HG02678 (cell line): Measurements from ENCODE around the gene GAS2L2.
"Not testable (repeated sequence)": the region's sequence is repeated elsewhere in the genome, so short reads cannot be mapped to it uniquely, and the experiment has no call there.

Source experiments
- ATAC-seq: cut with Tn5 transposase; IDR thresholded peaks from one replicate; pipeline ENCODE4 v1.9.1; 2021; ENCODE audit warnings: mild to moderate bottlenecking, moderate library complexity; ENCODE audit not compliant: unreplicated experiment

The GAS2L2 gene

GRCh38 chr17:35703308-35703707 is 49.7 kb downstream of the GAS2L2 start:
- not testable (repeated sequence) for ATAC-seq

GRCh38 chr17:35701491-35701890 is 51.5 kb downstream of the GAS2L2 start:
- no peak for ATAC-seq

GRCh38 chr17:35700150-35700549 is 52.9 kb downstream of the GAS2L2 start:
- no peak for ATAC-seq

GRCh38 chr17:35698800-35699199 is 54.2 kb downstream of the GAS2L2 start:
- no peak for ATAC-seq

- ATAC-seq: no peak
Measured at GRCh38 chr17:35695613-35696012, 57.4 kb downstream of the GAS2L2 start.

- ATAC-seq: no peak
Measured at GRCh38 chr17:35694906-35695305, 58.1 kb downstream of the GAS2L2 start.
